Esophagus squamous epithelium (tissue), 5 donors: ENCODE data around the gene TRIM46. TPM values are rescaled to one million over a fixed set of nuclear protein-coding genes. Genes with fewer than 3 reads are reported as not detected.
"Not testable (repeated sequence)": the region's sequence is repeated elsewhere in the genome, so short reads cannot be mapped to it uniquely, and the experiment has no call there.

Source experiments
- DNase-seq: peaks from one replicate; lab custom pipeline; 2025; lab: John Stamatoyannopoulos, UW
- H3K27ac ChIP-seq, 4 donors: fragments of 200-600 bp; sonication (generic); one replicate each; pipeline ENCODE4 v1.5.1; 2016 to 2019; ENCODE audit warnings: mild to moderate bottlenecking in 1 of 4
- H3K27me3 ChIP-seq, 4 donors: fragments of 200-600 bp; sonication (generic); 1 replicate in 3 of 4; 2 replicates in 1 of 4; pipeline versions ENCODE4 v1.5.1 to v1.6.0; 2017 to 2021; ENCODE audit warnings: antibody characterized with exemption in 1 of 4
- H3K36me3 ChIP-seq, 3 donors: fragments of 200-600 bp; sonication (generic); one replicate each; pipeline ENCODE4 v1.5.1; 2016 to 2019
- H3K4me1 ChIP-seq, 3 donors: fragments of 200-600 bp; sonication (generic); one replicate each; pipeline ENCODE4 v1.5.1; 2017 to 2019
- H3K4me3 ChIP-seq, 4 donors: fragments of 200-600 bp; sonication (generic); 1 replicate in 3 of 4; 2 replicates in 1 of 4; pipeline ENCODE4 v1.5.1; 2016 to 2019; ENCODE audit warnings: mild to moderate bottlenecking in 2 of 4, moderate library complexity in 1 of 4
- H3K9me3 ChIP-seq, 3 donors: fragments of 200-600 bp; sonication (generic); one replicate each; pipeline ENCODE4 v1.5.1; 2016 to 2019
- CTCF ChIP-seq, 6 experiments: fragments of 450-650 bp in 4 of 6; fragments of 200-600 bp in 2 of 6; sonication (generic) in 2 of 6; IDR thresholded peaks; one replicate each; pipeline ENCODE4 v1.5.1; 2016 to 2019; ENCODE audit warnings: antibody characterized with exemption in 6 of 6, mild to moderate bottlenecking in 4 of 6, moderate library complexity in 4 of 6
- POLR2A ChIP-seq, 4 donors: fragments of 450-650 bp; IDR thresholded peaks; one replicate each; pipeline ENCODE4 v1.6.1; 2017; ENCODE audit warnings: antibody characterized with exemption in 4 of 4, mild to moderate bottlenecking in 4 of 4, moderate library complexity in 3 of 4
- WGBS, 2 donors: methylation state at CpG; one replicate each; pipeline ENCODE4 v1.1.5; 2018; 5-methylcytosine and 5-hydroxymethylcytosine counted together
- intact Hi-C: fragments of 100-400 bp; cut with DNase I; formaldehyde crosslinking; loops from one replicate; pipeline ENCODE4 v1.15.0; 2022
- total RNA-seq, 4 donors: library from RNA; depleted of rRNA; stranded (reverse); fragments of >200 nt; gene quantifications; one replicate each; pipeline ENCODE4 v1.1.0, GENCODE V29; 2016
- donor health status: DM: yes; HTN: yes; CAD: no.

The TRIM46 gene
- total RNA-seq, 4 donors from 2014 or later = 0.30 to 0.53 (median 0.38) TPM; not detected in 1

GRCh38 chr1:155166471-155167165 lies 7.0 kb upstream of the TRIM46 start:
- peak overlapping the region; percentile 4 to 79 (median 50) for H3K27ac ChIP-seq
- H3K4me1 ChIP-seq = peaks cover 9 to 31% (median 13%) of the 10 kb centered on the region in 3 donors
- DNase-seq = no peak
- intact Hi-C loops = no loop called here
- no peaks in the 10 kb centered on the region for H3K9me3 ChIP-seq
- H3K4me3 ChIP-seq = peak overlapping the region in 1 of 4 donors; percentile 45
- peaks cover 0 to 11% (median 0%) of the 10 kb centered on the region in 4 donors for H3K27me3 ChIP-seq
- peaks cover 0 to 24% (median 13%) of the 10 kb centered on the region in 3 donors for H3K36me3 ChIP-seq
- no peak for TF ChIP-seq POLR2A (IDR thresholded peaks at IDR 0.05)
- 33 to 41% methylated on average over 5 to 17 of the region's 27 CpGs for WGBS, 2 donors

- peak overlapping the region in 3 of 4 donors; percentile 34 to 79 (median 65) for H3K27ac ChIP-seq
- H3K9me3 ChIP-seq = no peaks in the 10 kb centered on the region
- intact Hi-C loops = loop anchor here (2.0 kb wide), 1 partner anchor 75 kb away; no protein-coding TSS in a partner anchor
- H3K27me3 ChIP-seq = peaks cover 0 to 11% (median 0%) of the 10 kb centered on the region in 4 donors
- H3K4me3 ChIP-seq = peak overlapping the region in 1 of 4 donors; percentile 45
- H3K36me3 ChIP-seq = peaks cover 0 to 24% (median 13%) of the 10 kb centered on the region in 3 donors
- TF ChIP-seq CTCF (IDR thresholded peaks at IDR 0.05) (peak; percentile 82 to 97 (median 94)), POLR2A (IDR thresholded peaks at IDR 0.05) (no peak)
- DNase-seq = no peak
- H3K4me1 ChIP-seq = peaks cover 9 to 39% (median 18%) of the 10 kb centered on the region in 3 donors
- 5 to 7% methylated on average over 4 to 20 of the region's 28 CpGs for WGBS, 2 donors
These were observed 6.2 kb upstream of the TRIM46 start for GRCh38 chr1:155167166-155168104.

GRCh38 chr1:155168105-155168445 lies 5.6 kb upstream of the TRIM46 start:
- H3K4me3 ChIP-seq, H3K9me3 ChIP-seq, H3K27ac ChIP-seq, DNase-seq: not testable (repeated sequence)
- WGBS, 2 donors = 41 to 48% methylated on average over 4 of the region's 4 CpGs
- peaks cover 0 to 11% (median 0%) of the 10 kb centered on the region in 4 donors for H3K27me3 ChIP-seq
- peaks cover 0 to 24% (median 13%) of the 10 kb centered on the region in 3 donors for H3K36me3 ChIP-seq
- intact Hi-C loops = loop anchor here (2.0 kb wide), 1 partner anchor 75 kb away; no protein-coding TSS in a partner anchor
- H3K4me1 ChIP-seq = peaks cover 9 to 43% (median 19%) of the 10 kb centered on the region in 3 donors

GRCh38 chr1:155168456-155169210 lies 5.0 kb upstream of the TRIM46 start:
- no peak for DNase-seq
- TF ChIP-seq POLR2A (IDR thresholded peaks at IDR 0.05) (no peak), CTCF (IDR thresholded peaks at IDR 0.05) (no peak)
- intact Hi-C loops = loop anchor here (2.0 kb wide), 1 partner anchor 76 kb away; no protein-coding TSS in a partner anchor

GRCh38 chr1:155169541-155169940 lies 4.1 kb upstream of the TRIM46 start:
- H3K27ac ChIP-seq = no peak overlapping the region
- no peak for DNase-seq
- intact Hi-C loops = loop anchor here (2.0 kb wide), 1 partner anchor 77 kb away; no protein-coding TSS in a partner anchor
- 63 to 67% methylated on average over 5 of the region's 5 CpGs for WGBS, 2 donors
- H3K27me3 ChIP-seq = peaks cover 0 to 22% (median 0%) of the 10 kb centered on the region in 4 donors
- H3K9me3 ChIP-seq = no peaks in the 10 kb centered on the region
- peaks cover 0 to 24% (median 13%) of the 10 kb centered on the region in 3 donors for H3K36me3 ChIP-seq
- no peak overlapping the region for H3K4me3 ChIP-seq
- peaks cover 21 to 57% (median 31%) of the 10 kb centered on the region in 3 donors for H3K4me1 ChIP-seq
- TF ChIP-seq POLR2A (IDR thresholded peaks at IDR 0.05) = no peak
- no peak for TF ChIP-seq CTCF (IDR thresholded peaks at IDR 0.05)

More at GRCh38 chr1:155168456-155169210, 5.0 kb upstream of the TRIM46 start:
- peaks cover 0 to 13% (median 0%) of the 10 kb centered on the region in 4 donors for H3K27me3 ChIP-seq
- H3K27ac ChIP-seq = no peak overlapping the region
- peaks cover 0 to 24% (median 13%) of the 10 kb centered on the region in 3 donors for H3K36me3 ChIP-seq
- no peaks in the 10 kb centered on the region for H3K9me3 ChIP-seq
- H3K4me3 ChIP-seq = no peak overlapping the region
- WGBS, 2 donors = 77 to 82% methylated on average over 9 to 10 of the region's 10 CpGs
- peaks cover 12 to 48% (median 23%) of the 10 kb centered on the region in 3 donors for H3K4me1 ChIP-seq
